Spinal cord (tissue), 10 donors: ENCODE data around the gene EN2. TPM values are rescaled to one million over a fixed set of nuclear protein-coding genes. Genes with fewer than 3 reads are reported as not detected.

Experiments
- DNase-seq, 6 donors: peaks; one replicate each; pipeline versions ENCODE4 v3.0.0 to v3.0.0-alpha.2; 2013 to 2015; ENCODE audit warnings: low spot score in 6 of 6, low read depth in 4 of 6
- H3K27ac ChIP-seq: one replicate; pipeline ENCODE4 v1.5.1; 2013; ENCODE audit warnings: low read depth, low read length, control low read depth
- H3K27me3 ChIP-seq: one replicate; pipeline ENCODE4 v1.6.1; 2013; ENCODE audit warnings: low read length; ENCODE audit not compliant: control insufficient read depth, insufficient read depth
- H3K36me3 ChIP-seq: one replicate; pipeline ENCODE4 v1.6.1; 2013; ENCODE audit warnings: low read length; ENCODE audit not compliant: control insufficient read depth, insufficient read depth
- H3K4me1 ChIP-seq: one replicate; pipeline ENCODE4 v1.6.1; 2013; ENCODE audit warnings: low read length; ENCODE audit not compliant: control insufficient read depth, insufficient read depth
- H3K4me3 ChIP-seq: one replicate; pipeline ENCODE4 v1.5.1; 2013; ENCODE audit warnings: low read depth, low read length, control low read depth
- H3K9me3 ChIP-seq: one replicate; pipeline ENCODE4 v1.6.1; 2013; ENCODE audit warnings: low read length; ENCODE audit not compliant: control insufficient read depth, insufficient read depth
- WGBS: methylation state at CpG from one replicate; pipeline ENCODE4 v1.1.5; 2013; ENCODE audit warnings: missing lambda C conversion rate; ENCODE audit not compliant: insufficient coverage; 5-methylcytosine and 5-hydroxymethylcytosine counted together
- polyA plus RNA-seq, 2 donors: library from polyadenylated mRNA; unstranded; fragments of 120-200 nt; gene quantifications; one replicate each; pipeline ENCODE4 v1.2.1, GENCODE V29; 2013; ENCODE audit not compliant: insufficient read length in 2 of 2
- total RNA-seq, 2 donors: library from RNA; depleted of rRNA in 1 of 2; stranded (reverse); fragments of 120-200 nt in 1 of 2; fragments of >200 nt in 1 of 2; gene quantifications; one replicate each; pipeline versions ENCODE4 v1.2.3 to v1.2.4, GENCODE V29; 2013 to 2014
- donor health status: healthy.

The EN2 gene
- total and polyA plus RNA-seq, 4 donors = 0.06 to 0.72 (median 0.22) TPM; not detected in 1

GRCh38 chr7:155497149-155497901 is 39.4 kb downstream of the EN2 start:
- peaks cover 43% of the 10 kb centered on the region for H3K27me3 ChIP-seq
- no peak overlapping the region for H3K27ac ChIP-seq

GRCh38 chr7:155505422-155505793 is 47.5 kb downstream of the EN2 start:
- H3K4me1 ChIP-seq = peaks cover 11% of the 10 kb centered on the region
- H3K27ac ChIP-seq = no peak overlapping the region
- DNase-seq = no peak
- H3K4me3 ChIP-seq = no peak overlapping the region
- WGBS = 80% methylated on average over 1 of the region's 3 CpGs
- no peaks in the 10 kb centered on the region for H3K9me3 ChIP-seq
- no peaks in the 10 kb centered on the region for H3K36me3 ChIP-seq
- H3K27me3 ChIP-seq = peaks cover 90% of the 10 kb centered on the region

More at GRCh38 chr7:155497149-155497901, 39.4 kb downstream of the EN2 start:
- Histone ChIP-seq H3K36me3 (no peaks in the 10 kb centered on the region), H3K4me1 (no peaks in the 10 kb centered on the region), H3K9me3 (no peaks in the 10 kb centered on the region), H3K4me3 (no peak overlapping the region)
- DNase-seq = no peak
- 78% methylated on average over 20 of the region's 26 CpGs for WGBS

GRCh38 chr7:155506854-155507337 is 49.0 kb downstream of the EN2 start:
- Histone ChIP-seq H3K27ac (no peak overlapping the region), H3K9me3 (no peaks in the 10 kb centered on the region), H3K4me3 (no peak overlapping the region), H3K4me1 (peaks cover 11% of the 10 kb centered on the region), H3K27me3 (peaks cover 90% of the 10 kb centered on the region), H3K36me3 (no peaks in the 10 kb centered on the region)
- 7% methylated on average over 5 of the region's 14 CpGs for WGBS
- DNase-seq = peak in 1 of 6 donors; percentile 49

- DNase-seq = peak in 2 of 6 donors; percentile 25 to 28
- Histone ChIP-seq H3K4me3 (no peak overlapping the region), H3K27ac (no peak overlapping the region), H3K27me3 (peaks cover 91% of the 10 kb centered on the region), H3K4me1 (peaks cover 11% of the 10 kb centered on the region), H3K36me3 (no peaks in the 10 kb centered on the region), H3K9me3 (no peaks in the 10 kb centered on the region)
- WGBS = no CpG with 5 or more reads among the region's 4 CpGs
These were observed 49.6 kb downstream of the EN2 start for GRCh38 chr7:155507576-155507975.

GRCh38 chr7:155508376-155509358 is 50.7 kb downstream of the EN2 start:
- peaks cover 11% of the 10 kb centered on the region for H3K4me1 ChIP-seq
- peaks cover 88% of the 10 kb centered on the region for H3K27me3 ChIP-seq
- WGBS = 7% methylated on average over 12 of the region's 29 CpGs
- H3K9me3 ChIP-seq = no peaks in the 10 kb centered on the region
- no peak overlapping the region for H3K4me3 ChIP-seq
- no peak overlapping the region for H3K27ac ChIP-seq
- H3K36me3 ChIP-seq = no peaks in the 10 kb centered on the region
- peak in 2 of 6 donors; percentile 51 to 58 for DNase-seq

GRCh38 chr7:155509359-155509724 is 51.4 kb downstream of the EN2 start:
- no peak for DNase-seq
- no peak overlapping the region for H3K27ac ChIP-seq
- H3K27me3 ChIP-seq = peaks cover 87% of the 10 kb centered on the region
- H3K4me1 ChIP-seq = peaks cover 11% of the 10 kb centered on the region
- no peaks in the 10 kb centered on the region for H3K36me3 ChIP-seq
- H3K9me3 ChIP-seq = no peaks in the 10 kb centered on the region
- 2% methylated on average over 8 of the region's 16 CpGs for WGBS
- no peak overlapping the region for H3K4me3 ChIP-seq

- H3K27ac ChIP-seq = no peak overlapping the region
- peaks cover 11% of the 10 kb centered on the region for H3K4me1 ChIP-seq
- peak in 2 of 6 donors; percentile 36 to 58 for DNase-seq
- H3K36me3 ChIP-seq = no peaks in the 10 kb centered on the region
- peaks cover 82% of the 10 kb centered on the region for H3K27me3 ChIP-seq
- no peaks in the 10 kb centered on the region for H3K9me3 ChIP-seq
- WGBS = under 1% methylated on average over 66 of the region's 68 CpGs
- H3K4me3 ChIP-seq = no peak overlapping the region
These were observed 52.0 kb downstream of the EN2 start for GRCh38 chr7:155509725-155510551.

GRCh38 chr7:155510975-155511701 is 53.2 kb downstream of the EN2 start:
- WGBS = 20% methylated on average over 1 of the region's 6 CpGs
- peak in 2 of 6 donors; percentile 15 to 24 for DNase-seq
- Histone ChIP-seq H3K27ac (no peak overlapping the region), H3K9me3 (no peaks in the 10 kb centered on the region), H3K27me3 (peaks cover 77% of the 10 kb centered on the region), H3K4me3 (no peak overlapping the region), H3K36me3 (no peaks in the 10 kb centered on the region), H3K4me1 (peaks cover 11% of the 10 kb centered on the region)
